Bronchial epithelial cell (primary cell): ENCODE data around the gene DGKD. TPM values are rescaled to one million over a fixed set of nuclear protein-coding genes. Genes with fewer than 3 reads are reported as not detected.

Experiments
- DNase-seq: peaks from one replicate; pipeline ENCODE4 v3.0.0-alpha.2; 2010; ENCODE audit warnings: low read depth
- FAIRE-seq: peaks from 2 replicates; lab custom pipeline; 2011; peaks lifted over from hg19 to GRCh38; lab: Jason Lieb, UNC
- H3K27me3 ChIP-seq: 2 replicates; pipeline ENCODE4 v1.5.1; 2011; ENCODE audit warnings: low read length; ENCODE audit not compliant: control insufficient read depth, insufficient read depth
- H3K36me3 ChIP-seq: 2 replicates; pipeline ENCODE4 v1.5.1; 2011; ENCODE audit warnings: low read length; ENCODE audit not compliant: control insufficient read depth, insufficient read depth
- H3K4me3 ChIP-seq: 2 replicates; pipeline ENCODE4 v1.5.1; 2011; ENCODE audit warnings: mild to moderate bottlenecking, low read depth, low read length, control low read depth
- total RNA-seq: library from RNA; depleted of rRNA; stranded (reverse); fragments of >200 nt; gene quantifications from 2 replicates; pipeline ENCODE4 v1.2.1, GENCODE V29; 2014
- TF ChIP-seq, protein P1 (sequence below): IDR thresholded peaks from 2 replicates; pipeline ENCODE4 v1.5.1; 2011; ENCODE audit warnings: mild to moderate bottlenecking, moderate library complexity, low read length, control low read depth, inconsistent platforms; ENCODE audit not compliant: insufficient read depth, severe bottlenecking

DGKD gene
- total RNA-seq, 1 donor from 2014 or later = 14.5 TPM

- no peak for FAIRE-seq
- no peak for DNase-seq
- TF ChIP-seq, protein P1, sequence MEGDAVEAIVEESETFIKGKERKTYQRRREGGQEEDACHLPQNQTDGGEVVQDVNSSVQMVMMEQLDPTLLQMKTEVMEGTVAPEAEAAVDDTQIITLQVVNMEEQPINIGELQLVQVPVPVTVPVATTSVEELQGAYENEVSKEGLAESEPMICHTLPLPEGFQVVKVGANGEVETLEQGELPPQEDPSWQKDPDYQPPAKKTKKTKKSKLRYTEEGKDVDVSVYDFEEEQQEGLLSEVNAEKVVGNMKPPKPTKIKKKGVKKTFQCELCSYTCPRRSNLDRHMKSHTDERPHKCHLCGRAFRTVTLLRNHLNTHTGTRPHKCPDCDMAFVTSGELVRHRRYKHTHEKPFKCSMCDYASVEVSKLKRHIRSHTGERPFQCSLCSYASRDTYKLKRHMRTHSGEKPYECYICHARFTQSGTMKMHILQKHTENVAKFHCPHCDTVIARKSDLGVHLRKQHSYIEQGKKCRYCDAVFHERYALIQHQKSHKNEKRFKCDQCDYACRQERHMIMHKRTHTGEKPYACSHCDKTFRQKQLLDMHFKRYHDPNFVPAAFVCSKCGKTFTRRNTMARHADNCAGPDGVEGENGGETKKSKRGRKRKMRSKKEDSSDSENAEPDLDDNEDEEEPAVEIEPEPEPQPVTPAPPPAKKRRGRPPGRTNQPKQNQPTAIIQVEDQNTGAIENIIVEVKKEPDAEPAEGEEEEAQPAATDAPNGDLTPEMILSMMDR = no peak
- H3K36me3 ChIP-seq = no peaks in the 10 kb centered on the region
- H3K4me3 ChIP-seq = no peak overlapping the region
- H3K27me3 ChIP-seq = peaks cover 2% of the 10 kb centered on the region
Measured at GRCh38 chr2:233341296-233341695, 13.0 kb upstream of the DGKD start.

DNA sequence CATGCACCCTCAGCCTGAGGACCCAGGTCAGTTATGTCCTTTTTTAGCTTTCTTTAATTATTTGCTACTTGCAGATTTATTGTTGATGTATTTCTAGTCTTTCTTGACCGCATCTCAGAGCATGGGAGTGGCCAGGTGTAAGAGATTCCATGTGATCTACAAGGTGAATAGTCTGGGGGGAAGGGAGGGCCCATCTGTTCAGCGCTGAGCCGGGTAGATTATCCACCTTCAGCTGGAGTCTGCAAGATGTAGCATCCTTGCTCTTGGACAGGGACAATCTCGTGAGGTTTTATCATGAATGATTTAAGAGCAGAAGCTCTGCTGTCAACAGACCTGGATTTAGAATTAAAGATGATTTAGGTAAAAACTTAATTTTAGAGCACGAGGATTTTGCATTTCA, 12.0 kb upstream of the DGKD start:
- TF ChIP-seq, protein P1 = no peak
- FAIRE-seq = no peak

GRCh38 chr2:233343171-233343705, 11.1 kb upstream of the DGKD start:
- Histone ChIP-seq H3K36me3 (no peaks in the 10 kb centered on the region), H3K4me3 (no peak overlapping the region), H3K27me3 (no peaks in the 10 kb centered on the region)
- no peak for DNase-seq
- no peak for FAIRE-seq
- TF ChIP-seq, protein P1 = no peak

More for the DNA sequence above, 12.0 kb upstream of the DGKD start:
- no peak overlapping the region for H3K4me3 ChIP-seq
- no peak for DNase-seq
- H3K27me3 ChIP-seq = peaks cover 2% of the 10 kb centered on the region
- no peaks in the 10 kb centered on the region for H3K36me3 ChIP-seq

GRCh38 chr2:233346376-233346775, 7.9 kb upstream of the DGKD start:
- Histone ChIP-seq H3K27me3 (no peaks in the 10 kb centered on the region), H3K4me3 (no peak overlapping the region), H3K36me3 (no peaks in the 10 kb centered on the region)
- FAIRE-seq = no peak
- DNase-seq = no peak
- TF ChIP-seq, protein P1 = no peak

DNA sequence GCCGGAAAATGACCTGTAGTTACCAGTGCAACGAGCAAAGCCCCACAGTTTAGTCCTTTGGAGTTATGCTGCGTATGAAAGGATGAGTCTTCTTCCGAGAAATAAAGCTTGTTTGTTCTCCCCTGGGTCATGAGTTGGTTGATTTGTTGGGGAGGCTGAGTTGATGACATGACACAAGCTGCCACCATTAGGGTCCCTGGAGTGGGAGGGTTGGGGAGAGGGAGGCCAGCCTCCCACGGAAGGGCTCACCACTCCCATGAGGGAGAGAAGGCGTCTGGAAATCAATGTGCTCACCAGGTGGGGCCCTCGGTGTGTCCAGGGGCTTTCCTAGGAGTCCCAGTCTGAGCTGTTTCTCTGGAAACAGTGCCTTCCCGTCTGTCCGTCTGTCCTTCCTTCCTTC, 7.4 kb upstream of the DGKD start:
- H3K27me3 ChIP-seq = no peaks in the 10 kb centered on the region
- no peak overlapping the region for H3K4me3 ChIP-seq
- no peak for FAIRE-seq
- H3K36me3 ChIP-seq = no peaks in the 10 kb centered on the region
- DNase-seq = no peak
- TF ChIP-seq, protein P1 = no peak
